OCI-LY1 (cell line): Measurements from ENCODE around the gene NCSTN.

Experiments used
- EZH2 ChIP-seq: fragments of 200-600 bp; sonication (generic), shearing (Covaris generic); IDR thresholded peaks from 2 replicates; pipeline ENCODE4 v1.8.0; 2017; ENCODE audit warnings: borderline replicate concordance, mixed run types, mild to moderate bottlenecking, antibody characterized with exemption, low read length, moderate library complexity, mixed read lengths
- TF ChIP-seq, protein P1 (sequence below): fragments of 200-600 bp; sonication (generic), shearing (Covaris generic); IDR thresholded peaks from 2 replicates; pipeline ENCODE4 v1.5.1; 2017; ENCODE audit warnings: mild to moderate bottlenecking, antibody characterized with exemption, low read length, moderate library complexity, mixed read lengths

DNA sequence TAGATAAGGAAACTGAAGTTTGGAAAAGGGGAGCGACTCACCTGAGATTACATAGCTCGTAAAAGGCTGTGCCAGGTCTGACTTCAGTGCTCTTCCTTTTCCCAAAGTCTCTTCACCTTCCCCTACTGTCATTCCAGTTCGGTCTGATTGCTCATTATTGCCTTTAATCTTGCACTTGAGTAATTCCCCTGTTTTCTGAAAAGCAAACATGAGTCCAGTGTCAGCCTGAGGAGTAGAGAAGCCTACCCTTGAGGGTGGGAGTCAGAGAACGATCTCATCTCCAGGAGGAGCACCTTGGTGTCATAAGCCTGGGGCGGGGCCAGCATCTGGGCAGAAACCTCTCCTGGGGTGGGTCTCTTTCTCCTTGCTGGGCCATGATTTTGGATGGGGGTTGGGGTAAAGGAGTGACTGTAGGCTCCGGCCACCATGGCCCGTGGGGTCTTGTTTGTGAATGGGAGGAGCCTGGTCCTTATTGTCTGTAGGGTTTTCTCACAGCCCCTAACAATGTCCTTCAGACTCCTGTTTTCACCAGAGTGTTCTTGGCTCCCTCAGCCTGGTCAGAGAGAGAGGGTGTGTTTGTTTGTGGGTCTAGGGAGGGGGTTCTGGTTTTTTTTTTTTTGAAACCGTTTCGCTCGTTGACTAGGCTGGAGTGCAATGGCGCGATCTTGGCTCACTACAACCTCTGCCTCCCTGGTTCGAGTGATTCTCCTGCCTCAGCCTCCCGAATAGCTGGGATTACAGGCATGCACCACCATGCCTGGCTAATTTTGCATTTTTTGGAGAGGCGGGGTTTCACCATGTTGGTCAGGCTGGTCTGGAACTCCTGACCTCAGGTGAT lies 63.2 kb downstream of the NCSTN start:
- TF ChIP-seq, protein P1, sequence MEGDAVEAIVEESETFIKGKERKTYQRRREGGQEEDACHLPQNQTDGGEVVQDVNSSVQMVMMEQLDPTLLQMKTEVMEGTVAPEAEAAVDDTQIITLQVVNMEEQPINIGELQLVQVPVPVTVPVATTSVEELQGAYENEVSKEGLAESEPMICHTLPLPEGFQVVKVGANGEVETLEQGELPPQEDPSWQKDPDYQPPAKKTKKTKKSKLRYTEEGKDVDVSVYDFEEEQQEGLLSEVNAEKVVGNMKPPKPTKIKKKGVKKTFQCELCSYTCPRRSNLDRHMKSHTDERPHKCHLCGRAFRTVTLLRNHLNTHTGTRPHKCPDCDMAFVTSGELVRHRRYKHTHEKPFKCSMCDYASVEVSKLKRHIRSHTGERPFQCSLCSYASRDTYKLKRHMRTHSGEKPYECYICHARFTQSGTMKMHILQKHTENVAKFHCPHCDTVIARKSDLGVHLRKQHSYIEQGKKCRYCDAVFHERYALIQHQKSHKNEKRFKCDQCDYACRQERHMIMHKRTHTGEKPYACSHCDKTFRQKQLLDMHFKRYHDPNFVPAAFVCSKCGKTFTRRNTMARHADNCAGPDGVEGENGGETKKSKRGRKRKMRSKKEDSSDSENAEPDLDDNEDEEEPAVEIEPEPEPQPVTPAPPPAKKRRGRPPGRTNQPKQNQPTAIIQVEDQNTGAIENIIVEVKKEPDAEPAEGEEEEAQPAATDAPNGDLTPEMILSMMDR, result no peak
- TF ChIP-seq EZH2, result no peak
